A172 (cell line): ENCODE results near the gene HIBCH. TPM values are rescaled to one million over a fixed set of nuclear protein-coding genes. Genes with fewer than 3 reads are reported as not detected.
"Not testable (repeated sequence)": the region's sequence is repeated elsewhere in the genome, so short reads cannot be mapped to it uniquely, and the experiment has no call there.

Experiments used
- DNase-seq: peaks from one replicate; pipeline ENCODE4 v3.0.0-alpha.2; 2015; ENCODE audit warnings: low spot score
- total RNA-seq: library from RNA; depleted of rRNA; stranded (reverse); fragments of >200 nt; shearing (Covaris generic); gene quantifications from 2 replicates; pipeline ENCODE4 v1.2.3, GENCODE V29; 2014

The HIBCH gene
- total RNA-seq, 1 experiment from 2014 or later: 25.8 TPM

GRCh38 chr2:190343089-190343535 is 23.5 kb upstream of the HIBCH start:
- peak; percentile 73 for DNase-seq

- no peak for DNase-seq
Observed at GRCh38 chr2:190342611-190343010, 23.0 kb upstream of the HIBCH start.

GRCh38 chr2:190340369-190340768 is 20.7 kb upstream of the HIBCH start:
- peak; percentile 49 for DNase-seq

GRCh38 chr2:190339394-190339793 is 19.8 kb upstream of the HIBCH start:
- no peak for DNase-seq

- DNase-seq: no peak
Observed at GRCh38 chr2:190338453-190338852, 18.8 kb upstream of the HIBCH start.

GRCh38 chr2:190336420-190336819 is 16.8 kb upstream of the HIBCH start:
- no peak for DNase-seq

- DNase-seq: not testable (repeated sequence)
Observed at GRCh38 chr2:190335584-190335983, 16.0 kb upstream of the HIBCH start.

GRCh38 chr2:190335225-190335559 is 15.6 kb upstream of the HIBCH start:
- DNase-seq: no peak

- DNase-seq: peak; percentile 76
Observed at GRCh38 chr2:190334479-190335224, 15.0 kb upstream of the HIBCH start.

- no peak for DNase-seq
Observed at GRCh38 chr2:190333928-190334327, 14.3 kb upstream of the HIBCH start.

- DNase-seq: no peak
Observed at GRCh38 chr2:190333395-190333794, 13.8 kb upstream of the HIBCH start.

GRCh38 chr2:190328573-190329147 is 9.0 kb upstream of the HIBCH start:
- DNase-seq: no peak

- DNase-seq: no peak
Observed at GRCh38 chr2:190327867-190328572, 8.4 kb upstream of the HIBCH start.

GRCh38 chr2:190325588-190325987 is 6.0 kb upstream of the HIBCH start:
- DNase-seq: no peak

- no peak for DNase-seq
Observed at GRCh38 chr2:190323406-190323805, 3.8 kb upstream of the HIBCH start.

- DNase-seq: no peak
Observed at GRCh38 chr2:190320696-190321095, 1.1 kb upstream of the HIBCH start.

- DNase-seq: no peak
Observed at GRCh38 chr2:190318931-190319554, 583 bp downstream of the HIBCH start.

GRCh38 chr2:190318514-190318913 is 1.1 kb downstream of the HIBCH start:
- no peak for DNase-seq

- DNase-seq: no peak
Observed at GRCh38 chr2:190315273-190315672, 4.4 kb downstream of the HIBCH start.

GRCh38 chr2:190313880-190314279 is 5.7 kb downstream of the HIBCH start:
- DNase-seq: no peak

- not testable (repeated sequence) for DNase-seq
Observed at GRCh38 chr2:190312635-190313025, 7.0 kb downstream of the HIBCH start.

GRCh38 chr2:190311893-190312634 is 7.6 kb downstream of the HIBCH start:
- DNase-seq: no peak
